PFSK-1 (cell line): ENCODE results near the gene HJURP.

Experiments used
- POLR2AphosphoS5 ChIP-seq: IDR thresholded peaks from 2 replicates; pipeline ENCODE4 v1.6.1; 2012; ENCODE audit warnings: low read depth, mild to moderate bottlenecking, control low read depth, low read length, moderate library complexity
- REST ChIP-seq, 2 experiments: IDR thresholded peaks; 2 replicates each; pipeline versions ENCODE4 v1.6.1 to v1.8.0; 2011 to 2012; ENCODE audit warnings: low read depth in 2 of 2, low read length in 2 of 2, control low read depth in 1 of 2, inconsistent platforms in 1 of 2, mild to moderate bottlenecking in 1 of 2, moderate library complexity in 1 of 2; ENCODE audit not compliant: insufficient read depth in 1 of 2
- TAF1 ChIP-seq: IDR thresholded peaks from 2 replicates; pipeline ENCODE4 v1.6.1; 2012; ENCODE audit warnings: low read length, control low read depth, borderline replicate concordance; ENCODE audit not compliant: insufficient read depth

DNA sequence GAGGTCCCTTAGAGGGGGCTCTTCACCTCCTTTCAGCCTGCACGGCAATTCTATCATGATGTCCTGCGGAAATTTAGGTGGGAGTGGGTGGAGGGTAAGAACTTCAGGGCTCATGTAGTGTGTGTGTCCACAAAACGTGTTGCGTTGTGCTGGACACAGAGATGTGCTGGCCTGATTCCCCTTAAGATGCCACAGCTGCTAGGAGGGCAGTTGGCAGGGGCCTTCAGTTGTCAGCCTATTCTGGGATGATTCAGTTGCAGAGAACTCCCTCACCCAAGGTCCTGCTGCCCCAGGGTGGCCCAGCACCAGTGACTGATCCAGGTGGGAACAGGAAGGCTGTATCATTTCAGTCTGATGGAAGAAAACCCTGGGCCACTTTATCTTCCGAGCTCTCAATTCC is 1.0 kb upstream of the HJURP start:
- TF ChIP-seq TAF1 (no peak), POLR2AphosphoS5 (no peak), REST (IDR thresholded peaks at IDR 0.05; ENCODE audit: insufficient read depth in 1 of 2, low read depth in 2 of 2, low read length in 2 of 2) (no peak)
